ENCODE measurements around the gene LRATD1.
"Not testable (repeated sequence)": the region's sequence is repeated elsewhere in the genome, so short reads cannot be mapped to it uniquely, and the experiment has no call there.

- TF ChIP-seq PKNOX1 (IDR thresholded peaks at IDR 0.05); LEF1 (IDR thresholded peaks at IDR 0.05; ENCODE audit: borderline replicate concordance); BHLHE40 (IDR thresholded peaks at IDR 0.05; ENCODE audit: borderline replicate concordance); HDGF (IDR thresholded peaks at IDR 0.05; ENCODE audit: borderline replicate concordance); L3MBTL2 (conservative IDR thresholded peaks at IDR 0.05); FOXM1 (IDR thresholded peaks at IDR 0.05; ENCODE audit: borderline replicate concordance); SUZ12 (IDR thresholded peaks at IDR 0.05): not testable (repeated sequence)
Measured at GRCh38 chr2:14622550-14622939, 10.0 kb upstream of the LRATD1 start.
